GM06990 (cell line): ENCODE results near the gene COX17.

Source experiments
- DNase-seq: peaks from one replicate; pipeline ENCODE4 v3.0.0-alpha.2; 2011; ENCODE audit not compliant: insufficient read length; ENCODE audit errors: extremely low read depth
- H3K27me3 ChIP-seq: replicated peaks from 2 replicates; pipeline ENCODE4 v1.6.0; 2011; ENCODE audit warnings: low read length; ENCODE audit not compliant: control insufficient read depth, insufficient read depth
- H3K36me3 ChIP-seq: 2 replicates; pipeline ENCODE4 v1.5.1; 2011; ENCODE audit warnings: low read length; ENCODE audit not compliant: control insufficient read depth, insufficient read depth
- H3K4me3 ChIP-seq: replicated peaks from 2 replicates; pipeline ENCODE4 v1.5.1; 2011; ENCODE audit warnings: low read depth, mild to moderate bottlenecking, control low read depth, low read length
- TF ChIP-seq, protein P1 (sequence below): IDR thresholded peaks from 2 replicates; pipeline ENCODE4 v1.5.1; 2011; ENCODE audit warnings: low read length, control low read depth, mild to moderate bottlenecking, inconsistent platforms; ENCODE audit not compliant: insufficient read depth, poor library complexity, severe bottlenecking

The COX17 gene

DNA sequence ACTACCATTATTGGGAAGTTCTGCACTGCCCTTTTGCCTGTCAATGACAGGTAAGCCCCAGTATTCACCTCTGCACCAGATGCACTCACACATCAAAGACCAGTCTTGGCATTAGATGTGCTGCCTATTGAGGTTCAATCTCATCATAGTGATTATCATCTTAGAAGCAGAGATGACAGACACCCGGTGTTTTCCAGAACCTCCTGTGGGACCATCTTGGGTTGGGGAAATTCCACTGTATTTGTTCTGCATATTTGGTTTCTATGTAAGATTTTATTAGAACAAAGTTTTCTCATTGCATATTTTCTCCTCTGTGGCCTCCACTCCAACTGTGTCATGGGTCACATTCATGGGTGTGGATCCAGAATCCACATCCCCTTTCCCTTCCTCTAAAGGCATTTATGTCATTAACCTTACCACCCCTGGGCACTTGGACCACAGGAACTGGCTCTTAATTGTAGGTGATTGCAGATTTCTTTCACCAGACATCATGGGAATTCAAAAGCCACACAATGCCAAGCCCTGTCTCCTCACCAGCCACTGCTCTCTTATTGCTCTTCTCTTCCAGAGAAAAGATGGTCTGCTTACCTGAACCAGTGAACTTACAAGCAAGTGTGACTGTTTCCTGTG is 48.3 kb downstream of the COX17 start:
- H3K27me3 ChIP-seq, result no peaks in the 10 kb centered on the region
- TF ChIP-seq, protein P1, sequence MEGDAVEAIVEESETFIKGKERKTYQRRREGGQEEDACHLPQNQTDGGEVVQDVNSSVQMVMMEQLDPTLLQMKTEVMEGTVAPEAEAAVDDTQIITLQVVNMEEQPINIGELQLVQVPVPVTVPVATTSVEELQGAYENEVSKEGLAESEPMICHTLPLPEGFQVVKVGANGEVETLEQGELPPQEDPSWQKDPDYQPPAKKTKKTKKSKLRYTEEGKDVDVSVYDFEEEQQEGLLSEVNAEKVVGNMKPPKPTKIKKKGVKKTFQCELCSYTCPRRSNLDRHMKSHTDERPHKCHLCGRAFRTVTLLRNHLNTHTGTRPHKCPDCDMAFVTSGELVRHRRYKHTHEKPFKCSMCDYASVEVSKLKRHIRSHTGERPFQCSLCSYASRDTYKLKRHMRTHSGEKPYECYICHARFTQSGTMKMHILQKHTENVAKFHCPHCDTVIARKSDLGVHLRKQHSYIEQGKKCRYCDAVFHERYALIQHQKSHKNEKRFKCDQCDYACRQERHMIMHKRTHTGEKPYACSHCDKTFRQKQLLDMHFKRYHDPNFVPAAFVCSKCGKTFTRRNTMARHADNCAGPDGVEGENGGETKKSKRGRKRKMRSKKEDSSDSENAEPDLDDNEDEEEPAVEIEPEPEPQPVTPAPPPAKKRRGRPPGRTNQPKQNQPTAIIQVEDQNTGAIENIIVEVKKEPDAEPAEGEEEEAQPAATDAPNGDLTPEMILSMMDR, result no peak
- peak; percentile 62 for DNase-seq
- no peak overlapping the region for H3K4me3 ChIP-seq
- H3K36me3 ChIP-seq, result no peaks in the 10 kb centered on the region

DNA sequence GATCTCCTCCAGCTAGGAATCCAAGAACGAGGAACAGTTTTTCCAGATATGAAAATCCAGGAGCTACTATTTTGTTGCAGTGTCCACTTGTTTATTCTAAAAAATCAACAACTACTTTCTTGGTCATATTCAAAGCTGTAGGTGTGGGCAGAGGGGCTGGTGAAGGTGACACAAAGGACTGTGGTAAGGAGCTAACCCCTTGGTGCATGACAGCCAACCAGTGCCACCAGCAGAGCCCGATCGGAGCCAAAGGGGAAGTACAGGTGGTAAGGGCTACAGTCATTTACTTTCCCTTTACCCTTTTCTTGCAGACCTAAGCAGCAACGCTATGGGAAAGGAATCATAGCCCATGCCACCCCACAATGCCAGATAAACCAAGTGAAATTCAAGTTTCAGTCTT is 48.8 kb downstream of the COX17 start:
- Histone ChIP-seq H3K4me3 (no peak overlapping the region), H3K27me3 (no peaks in the 10 kb centered on the region)

DNA sequence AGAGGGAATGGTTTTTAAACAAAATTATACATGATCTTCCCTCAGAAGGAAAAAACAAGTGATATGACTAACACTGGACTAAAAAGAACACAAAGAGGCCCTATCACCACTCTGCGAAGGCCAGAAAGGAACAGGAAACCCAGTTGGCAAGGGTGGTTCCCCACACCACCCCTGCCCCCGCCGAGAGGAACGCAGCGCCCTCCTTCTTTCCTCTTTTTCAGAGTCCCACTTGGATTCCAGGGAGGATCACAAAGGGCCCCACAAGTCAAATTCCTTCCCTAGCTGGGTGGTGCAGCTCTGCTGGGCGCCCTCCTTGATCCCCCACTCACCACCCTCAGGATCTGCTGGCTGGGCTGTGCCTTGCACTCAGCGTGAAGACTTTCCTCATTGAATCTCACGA is 49.7 kb downstream of the COX17 start:
- Histone ChIP-seq H3K36me3 (no peaks in the 10 kb centered on the region), H3K27me3 (no peaks in the 10 kb centered on the region), H3K4me3 (peak overlapping the region; percentile 15; the same call in 1 of the 2 replicates)
- TF ChIP-seq, protein P1, result peak; percentile 18
- peak; percentile 63 for DNase-seq

More for the DNA sequence above, 48.8 kb downstream of the COX17 start:
- DNase-seq, result peak; percentile 59
- TF ChIP-seq, protein P1, result no peak
- H3K36me3 ChIP-seq, result no peaks in the 10 kb centered on the region

DNA sequence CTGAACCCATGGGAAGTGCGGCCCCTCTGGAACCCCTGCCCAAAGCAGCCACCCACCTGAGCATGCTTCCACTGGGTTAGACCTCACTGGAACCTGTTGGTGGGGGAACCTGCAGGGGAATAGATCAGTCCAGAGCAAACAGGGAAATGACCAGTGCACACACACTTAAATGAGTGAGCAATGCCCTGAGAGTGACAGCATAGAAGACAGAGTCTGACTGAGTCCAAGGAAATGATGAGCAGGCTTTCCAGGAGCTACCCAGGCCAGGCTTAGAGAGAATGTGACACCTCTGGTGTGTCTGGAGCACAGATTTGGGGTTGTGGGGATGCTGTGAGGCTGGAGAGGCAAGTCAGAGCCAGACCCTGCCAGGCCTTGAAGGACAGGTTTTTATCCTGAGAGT is 51.0 kb downstream of the COX17 start:
- Histone ChIP-seq H3K27me3 (no peaks in the 10 kb centered on the region), H3K36me3 (no peaks in the 10 kb centered on the region; the same call in 1 of the 2 replicates), H3K4me3 (no peak overlapping the region)
- no peak for DNase-seq
- TF ChIP-seq, protein P1, result no peak

DNA sequence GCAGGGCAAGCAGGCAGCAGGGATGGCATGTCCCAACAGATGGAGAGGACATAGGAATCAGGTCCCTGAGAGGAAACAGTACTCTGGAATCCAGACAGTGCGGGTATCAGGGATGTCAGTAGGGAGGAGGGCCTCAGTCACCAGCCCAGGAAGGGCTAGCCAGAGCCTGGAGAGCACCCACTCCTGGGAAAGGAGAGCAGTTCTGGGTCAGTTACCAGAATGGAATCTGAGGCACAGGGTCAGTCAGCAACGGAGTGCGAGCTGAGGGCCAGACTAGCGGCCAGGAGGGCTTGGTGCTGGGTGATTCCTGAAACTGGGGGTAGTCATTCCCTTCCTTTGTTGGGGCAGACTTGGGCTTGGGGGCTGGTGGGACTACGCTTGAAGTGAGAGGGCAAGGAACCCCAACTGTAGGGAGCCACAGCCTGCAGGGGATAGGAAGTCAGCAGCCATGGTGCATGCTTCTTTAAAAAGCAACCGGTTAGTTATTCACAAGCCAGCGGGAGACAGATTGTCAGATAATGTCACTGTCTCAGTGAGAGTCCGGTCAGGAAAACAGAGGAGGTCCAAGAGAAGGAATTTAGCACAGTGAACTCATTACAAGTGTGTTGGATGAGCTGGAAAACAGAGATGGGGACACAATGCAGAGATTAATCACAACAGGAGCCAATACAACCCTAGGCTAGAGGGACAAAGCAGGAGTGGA is 51.6 kb downstream of the COX17 start:
- DNase-seq, result no peak
- H3K36me3 ChIP-seq, result peaks cover 2% of the 10 kb centered on the region
- TF ChIP-seq, protein P1, result no peak
- no peaks in the 10 kb centered on the region for H3K27me3 ChIP-seq
- H3K4me3 ChIP-seq, result no peak overlapping the region
